Measurements from ENCODE around the gene CBX3.

DNA sequence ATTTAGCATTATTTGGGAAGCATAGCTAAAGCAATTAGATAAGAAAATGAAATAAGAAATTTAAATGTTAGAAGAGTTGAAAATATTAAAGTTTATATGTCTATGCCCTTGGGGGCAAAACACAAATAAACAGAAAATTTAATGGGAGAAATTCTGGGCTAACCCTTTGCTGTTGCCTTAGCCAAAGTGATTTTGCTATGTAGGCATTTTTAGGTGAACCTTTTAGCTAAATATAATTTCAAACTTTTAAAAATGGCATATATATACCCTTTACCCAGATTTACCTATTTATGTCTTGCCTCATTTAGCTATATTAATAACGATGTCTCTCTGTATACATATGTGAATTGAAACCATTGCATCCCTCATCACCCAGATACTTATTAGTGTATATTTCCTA is 29.5 kb upstream of the CBX3 start:
- TF ChIP-seq POLR2A (IDR thresholded peaks at IDR 0.05; ENCODE audit: low read length), result no peak
- TF ChIP-seq GATA1 (IDR thresholded peaks at IDR 0.05; ENCODE audit: low read depth, low read length), result no peak

Data from erythroblast (primary cell).